ENCODE measurements around the gene TNNT1.
A peak's percentile ranks its signal among the peaks of the same experiment; 100 is the strongest.

TNNT1 gene

DNA sequence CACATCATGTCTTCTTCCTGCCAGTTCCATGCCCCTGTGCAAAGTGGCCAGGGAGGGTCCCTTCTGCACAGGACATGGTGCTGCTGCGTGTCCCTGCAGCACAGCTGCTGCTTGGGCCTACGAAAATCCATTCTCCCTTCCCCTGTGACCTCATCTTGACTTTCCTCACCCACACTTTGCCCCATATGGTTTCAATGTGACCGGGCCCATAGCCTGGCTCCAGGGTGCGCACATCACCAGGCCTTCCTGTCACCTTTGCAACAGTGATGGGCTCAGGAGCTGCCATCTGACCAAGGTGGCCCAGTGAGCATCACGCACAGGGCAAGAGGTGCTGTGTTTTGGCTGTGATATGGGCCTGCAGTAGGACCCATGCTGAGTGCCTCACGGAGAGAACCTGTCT is 42.4 kb downstream of the TNNT1 start:
- no peak for DNase-seq

GRCh38 chr19:55105237-55105636 is 43.8 kb downstream of the TNNT1 start:
- DNase-seq = no peak

- no peak for DNase-seq
These were observed 45.8 kb downstream of the TNNT1 start for GRCh38 chr19:55103190-55103589.

DNA sequence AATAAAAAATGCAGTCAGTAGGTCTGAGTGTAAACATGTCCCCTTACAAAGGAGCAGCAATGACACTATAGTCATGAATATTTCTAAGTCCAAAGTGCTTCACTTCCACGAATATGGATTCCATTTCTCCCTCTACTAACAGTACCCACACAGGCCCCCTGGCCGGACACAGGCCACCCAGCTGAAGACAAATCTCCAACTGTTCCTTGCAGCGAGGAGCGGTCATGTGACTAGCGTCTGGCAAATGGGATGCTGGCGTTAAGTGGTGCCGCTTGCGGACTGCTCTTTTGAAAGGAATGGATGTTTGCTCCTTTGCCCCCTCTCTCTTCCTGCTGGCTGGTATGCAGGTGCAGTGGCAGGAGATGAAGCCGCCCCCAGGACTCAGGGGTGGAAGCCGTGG is 47.7 kb downstream of the TNNT1 start:
- no peak for DNase-seq

DNA sequence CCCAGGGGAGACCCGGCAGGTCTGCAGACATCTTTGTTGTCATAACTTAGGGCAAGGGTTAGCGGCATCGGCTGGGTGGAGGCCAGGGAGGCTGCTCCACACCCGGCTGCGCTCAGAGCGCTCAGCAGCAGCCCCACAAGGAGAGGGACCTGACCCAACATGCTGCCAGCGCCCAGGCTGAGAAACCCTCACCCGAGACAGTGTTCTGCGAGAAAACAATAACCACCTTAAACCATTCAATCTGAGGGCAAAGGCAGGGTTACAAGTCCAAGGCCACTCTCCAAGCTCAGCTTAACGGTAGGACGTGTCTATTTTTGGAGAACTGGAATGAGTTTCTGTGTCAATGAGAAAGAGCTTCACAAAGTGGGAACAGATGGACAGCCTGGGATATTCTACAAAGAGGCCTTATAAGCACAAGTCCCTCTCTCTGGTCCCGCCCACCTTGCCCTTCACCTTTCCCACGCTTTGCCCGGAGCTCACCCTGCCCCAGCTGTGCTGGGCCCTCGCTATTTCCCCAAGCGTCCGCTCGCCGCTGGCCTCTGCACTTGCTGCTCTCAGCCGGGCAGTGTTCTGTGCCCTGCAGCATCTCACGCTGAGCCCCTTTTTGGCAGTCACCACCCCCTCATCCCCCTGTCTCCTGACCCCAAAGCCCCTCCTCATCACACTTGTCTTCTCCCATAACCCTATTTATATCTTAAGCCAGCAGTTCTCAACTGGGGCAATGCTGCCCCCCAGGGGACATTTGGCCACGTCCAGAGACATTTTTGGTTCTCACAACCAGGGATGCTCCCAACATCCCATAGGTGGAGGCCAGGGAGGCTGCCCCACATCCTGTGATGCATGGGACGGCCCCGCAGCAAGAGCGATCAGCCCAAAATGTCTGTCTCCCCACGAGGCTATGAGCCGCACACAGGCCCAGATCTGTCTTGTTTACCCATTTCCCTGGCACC is 49.2 kb downstream of the TNNT1 start:
- DNase-seq = no peak

GRCh38 chr19:55098716-55099556 is 50.1 kb downstream of the TNNT1 start:
- no peak for DNase-seq

DNA sequence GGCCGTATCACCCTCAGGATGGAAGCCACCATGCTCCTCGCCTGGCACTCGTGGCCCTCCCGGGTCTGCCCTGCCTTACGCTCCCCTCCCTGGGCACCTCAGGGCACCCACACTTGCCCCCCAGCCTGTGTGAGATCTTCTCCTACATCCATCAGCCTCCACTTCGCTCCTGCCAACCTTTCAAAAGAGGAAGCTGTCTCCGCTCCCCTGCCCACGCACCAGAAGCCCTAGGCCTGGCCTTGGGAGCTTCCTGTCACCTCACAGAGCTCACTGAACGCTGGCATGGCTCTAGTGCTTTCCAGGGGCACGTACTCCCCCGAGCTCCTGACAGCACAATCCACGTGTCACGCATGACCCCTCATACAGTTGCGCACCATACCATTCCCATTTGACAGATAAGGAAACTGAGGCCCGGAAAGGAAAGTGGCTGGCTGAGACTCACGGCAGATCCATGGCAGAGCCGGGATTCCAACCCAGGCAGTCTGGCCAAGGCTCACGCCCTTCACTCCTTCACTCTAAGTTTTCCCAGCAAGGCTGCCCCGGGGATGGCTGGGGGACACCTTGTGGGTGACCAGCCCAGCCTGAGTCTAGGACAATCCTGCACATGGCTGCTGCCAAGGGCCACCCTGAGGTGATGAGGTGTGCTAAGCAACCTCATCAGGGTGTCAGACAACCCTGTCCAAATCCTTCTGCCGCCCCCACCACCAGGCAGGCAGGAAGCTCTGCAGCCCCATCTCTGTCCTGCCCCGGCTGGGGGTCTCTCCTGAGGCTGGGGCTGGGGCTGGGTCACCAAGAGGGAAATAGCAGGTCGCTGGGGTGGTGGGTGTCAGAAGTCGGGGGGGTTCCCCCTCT is 50.9 kb downstream of the TNNT1 start:
- DNase-seq = peak; percentile 74

DNA sequence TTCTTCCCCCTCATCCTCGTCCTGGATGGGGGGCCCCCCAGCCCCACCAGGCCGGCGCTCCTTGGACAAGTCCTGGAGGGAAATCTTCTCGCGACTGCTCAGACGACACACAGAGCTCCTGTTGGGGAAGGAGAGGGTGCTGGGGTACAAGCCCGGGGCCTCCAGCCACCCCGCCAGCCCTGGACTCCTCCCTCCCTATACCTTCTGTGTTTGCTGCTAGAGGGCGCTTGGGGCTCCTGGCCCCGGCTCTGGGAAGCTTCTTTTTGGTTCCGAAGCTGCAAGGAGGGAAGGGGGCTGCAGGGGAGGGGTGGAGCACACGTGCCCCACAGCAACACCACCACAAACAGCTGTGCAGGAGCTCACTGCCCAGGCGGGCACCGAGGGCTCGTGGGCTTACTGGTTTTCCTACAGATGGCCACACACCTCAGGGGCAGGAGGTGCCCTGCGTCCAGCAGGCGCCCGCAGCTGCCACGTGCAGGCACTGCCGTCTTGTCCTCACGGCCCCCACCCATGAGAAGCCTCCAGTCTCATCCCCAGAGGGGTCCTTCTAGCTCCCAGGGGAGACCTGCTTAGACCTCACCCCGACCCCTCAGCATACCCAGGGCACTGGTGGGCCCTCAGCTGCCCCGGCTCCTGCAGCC is 52.8 kb downstream of the TNNT1 start:
- no peak for DNase-seq

GRCh38 chr19:55095260-55096060 is 53.5 kb downstream of the TNNT1 start:
- no peak for DNase-seq

DNA sequence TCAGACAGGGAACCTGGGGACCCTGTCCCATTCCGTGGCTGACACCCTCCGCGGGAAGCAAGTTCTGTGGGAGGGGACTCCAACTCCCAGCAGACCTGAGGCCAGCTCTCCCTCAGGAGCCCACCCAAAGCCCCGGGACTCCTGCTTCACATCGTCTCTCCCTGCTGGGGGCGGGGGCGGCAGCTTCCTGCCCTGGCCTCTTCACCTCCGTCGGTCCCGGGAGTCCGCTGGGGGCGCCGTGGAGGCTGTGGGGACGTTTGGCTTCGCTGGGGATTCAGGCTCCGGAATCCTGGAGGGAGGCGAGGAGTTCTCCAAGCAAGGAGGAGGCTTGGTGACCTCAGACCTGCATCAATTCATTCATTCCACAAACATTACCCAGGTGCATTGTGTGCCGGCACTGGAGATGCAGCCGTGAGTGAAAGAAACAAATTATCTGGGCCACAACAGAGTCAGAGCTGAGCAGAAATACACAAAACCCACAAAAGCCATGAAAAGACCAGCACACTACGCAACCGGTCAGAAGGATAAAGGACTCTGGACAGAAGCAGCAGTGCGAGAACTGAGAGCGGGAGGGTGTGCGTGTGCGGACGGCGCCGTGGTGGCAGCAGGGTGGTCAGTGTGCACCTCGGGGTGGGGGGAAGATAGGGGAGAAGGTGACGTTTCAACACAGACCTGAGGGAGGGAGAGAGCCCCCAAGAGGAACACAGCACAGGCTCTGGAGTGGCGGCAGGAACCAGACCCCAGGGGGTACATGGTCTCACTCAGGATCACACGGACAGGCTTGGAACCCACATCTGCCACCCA is 54.3 kb downstream of the TNNT1 start:
- DNase-seq = no peak

- no peak for DNase-seq
These were observed 56.3 kb downstream of the TNNT1 start for GRCh38 chr19:55092423-55093318.

GRCh38 chr19:55091955-55092354 is 57.1 kb downstream of the TNNT1 start:
- no peak for DNase-seq

- no peak for DNase-seq
These were observed 57.7 kb downstream of the TNNT1 start for GRCh38 chr19:55091126-55091910.

- no peak for DNase-seq
These were observed 58.4 kb downstream of the TNNT1 start for GRCh38 chr19:55090564-55090963.

DNA sequence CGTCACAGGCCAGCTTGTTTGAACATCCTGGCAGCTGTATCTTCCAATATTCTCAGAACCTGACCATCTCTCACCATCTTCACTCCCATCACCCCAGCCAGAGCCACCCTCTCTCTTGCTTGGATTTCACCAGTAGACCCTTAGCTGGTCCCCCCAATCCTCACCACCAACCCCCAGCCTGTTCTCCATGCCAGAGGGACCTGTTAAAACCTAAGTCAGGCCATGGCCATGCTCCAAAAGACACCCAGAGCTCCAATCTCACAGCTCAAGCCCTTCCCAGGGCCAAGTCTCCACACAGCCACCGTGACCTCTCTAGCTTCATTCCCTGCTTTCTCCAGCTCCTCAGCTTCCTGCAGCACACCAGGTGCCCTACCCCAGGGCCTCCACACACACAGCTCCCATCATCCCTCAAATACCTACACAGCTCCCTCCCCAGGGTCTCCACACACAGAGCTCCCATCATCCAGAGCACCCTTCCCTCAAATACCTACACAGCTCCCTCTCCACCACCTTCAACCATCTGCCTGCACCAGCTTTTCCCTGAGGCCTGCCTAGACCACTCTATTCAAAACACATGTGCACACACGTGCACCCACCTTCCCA is 59.6 kb downstream of the TNNT1 start:
- DNase-seq = no peak

- peak; percentile 60 for DNase-seq
These were observed 60.3 kb downstream of the TNNT1 start for GRCh38 chr19:55088543-55089341.

GRCh38 chr19:55088021-55088451 is 61.0 kb downstream of the TNNT1 start:
- DNase-seq = no peak

All from MV-4-11 (cell line).